NB4 (cell line): ENCODE data around the gene ANKRD27.

Source experiments
- CTCF ChIP-seq: IDR thresholded peaks from one replicate; pipeline ENCODE4 v1.5.1; 2012; ENCODE audit warnings: low read depth, low read length
- MYC ChIP-seq: IDR thresholded peaks from 2 replicates; pipeline ENCODE4 v1.6.1; 2011; ENCODE audit warnings: low read depth, low read length
- POLR2A ChIP-seq: IDR thresholded peaks from 2 replicates; pipeline ENCODE4 v1.6.1; 2011; ENCODE audit warnings: mild to moderate bottlenecking; ENCODE audit not compliant: insufficient read length; ENCODE audit errors: extremely low read depth

GRCh38 chr19:32686847-32687475 is 12.0 kb upstream of the ANKRD27 start:
- TF ChIP-seq CTCF (no peak), POLR2A (no peak), MYC (no peak)
